ENCODE results near the gene TBPL1. TPM values are rescaled to one million over a fixed set of nuclear protein-coding genes. Genes with fewer than 3 reads are reported as not detected.

Gene TBPL1
- total and polyA plus RNA-seq, 2 of the 13 experiments (the other 11 are each of a cell fraction or from before 2014, with no cell fraction given): 25.3 to 39.3 TPM

DNA sequence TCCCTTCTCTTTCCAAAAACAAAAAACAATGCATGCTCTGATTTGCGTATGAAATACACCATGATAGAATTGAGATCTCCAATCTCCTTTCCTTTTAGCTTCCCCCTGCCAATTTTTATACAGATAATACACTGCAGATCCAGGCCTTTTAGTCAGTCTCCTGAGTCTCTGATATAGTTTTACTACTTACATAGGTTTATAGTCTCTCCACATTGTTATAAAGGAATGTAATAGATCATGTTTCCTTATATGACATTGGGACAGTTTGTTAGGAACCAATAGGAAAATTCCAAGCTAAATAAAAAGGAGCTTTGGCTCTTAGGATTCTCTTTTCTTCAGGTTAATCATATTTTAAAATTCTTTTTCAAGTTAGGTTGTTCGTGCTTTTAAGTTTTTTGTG is 36.5 kb downstream of the TBPL1 start (continued):
- TF ChIP-seq, protein P1, sequence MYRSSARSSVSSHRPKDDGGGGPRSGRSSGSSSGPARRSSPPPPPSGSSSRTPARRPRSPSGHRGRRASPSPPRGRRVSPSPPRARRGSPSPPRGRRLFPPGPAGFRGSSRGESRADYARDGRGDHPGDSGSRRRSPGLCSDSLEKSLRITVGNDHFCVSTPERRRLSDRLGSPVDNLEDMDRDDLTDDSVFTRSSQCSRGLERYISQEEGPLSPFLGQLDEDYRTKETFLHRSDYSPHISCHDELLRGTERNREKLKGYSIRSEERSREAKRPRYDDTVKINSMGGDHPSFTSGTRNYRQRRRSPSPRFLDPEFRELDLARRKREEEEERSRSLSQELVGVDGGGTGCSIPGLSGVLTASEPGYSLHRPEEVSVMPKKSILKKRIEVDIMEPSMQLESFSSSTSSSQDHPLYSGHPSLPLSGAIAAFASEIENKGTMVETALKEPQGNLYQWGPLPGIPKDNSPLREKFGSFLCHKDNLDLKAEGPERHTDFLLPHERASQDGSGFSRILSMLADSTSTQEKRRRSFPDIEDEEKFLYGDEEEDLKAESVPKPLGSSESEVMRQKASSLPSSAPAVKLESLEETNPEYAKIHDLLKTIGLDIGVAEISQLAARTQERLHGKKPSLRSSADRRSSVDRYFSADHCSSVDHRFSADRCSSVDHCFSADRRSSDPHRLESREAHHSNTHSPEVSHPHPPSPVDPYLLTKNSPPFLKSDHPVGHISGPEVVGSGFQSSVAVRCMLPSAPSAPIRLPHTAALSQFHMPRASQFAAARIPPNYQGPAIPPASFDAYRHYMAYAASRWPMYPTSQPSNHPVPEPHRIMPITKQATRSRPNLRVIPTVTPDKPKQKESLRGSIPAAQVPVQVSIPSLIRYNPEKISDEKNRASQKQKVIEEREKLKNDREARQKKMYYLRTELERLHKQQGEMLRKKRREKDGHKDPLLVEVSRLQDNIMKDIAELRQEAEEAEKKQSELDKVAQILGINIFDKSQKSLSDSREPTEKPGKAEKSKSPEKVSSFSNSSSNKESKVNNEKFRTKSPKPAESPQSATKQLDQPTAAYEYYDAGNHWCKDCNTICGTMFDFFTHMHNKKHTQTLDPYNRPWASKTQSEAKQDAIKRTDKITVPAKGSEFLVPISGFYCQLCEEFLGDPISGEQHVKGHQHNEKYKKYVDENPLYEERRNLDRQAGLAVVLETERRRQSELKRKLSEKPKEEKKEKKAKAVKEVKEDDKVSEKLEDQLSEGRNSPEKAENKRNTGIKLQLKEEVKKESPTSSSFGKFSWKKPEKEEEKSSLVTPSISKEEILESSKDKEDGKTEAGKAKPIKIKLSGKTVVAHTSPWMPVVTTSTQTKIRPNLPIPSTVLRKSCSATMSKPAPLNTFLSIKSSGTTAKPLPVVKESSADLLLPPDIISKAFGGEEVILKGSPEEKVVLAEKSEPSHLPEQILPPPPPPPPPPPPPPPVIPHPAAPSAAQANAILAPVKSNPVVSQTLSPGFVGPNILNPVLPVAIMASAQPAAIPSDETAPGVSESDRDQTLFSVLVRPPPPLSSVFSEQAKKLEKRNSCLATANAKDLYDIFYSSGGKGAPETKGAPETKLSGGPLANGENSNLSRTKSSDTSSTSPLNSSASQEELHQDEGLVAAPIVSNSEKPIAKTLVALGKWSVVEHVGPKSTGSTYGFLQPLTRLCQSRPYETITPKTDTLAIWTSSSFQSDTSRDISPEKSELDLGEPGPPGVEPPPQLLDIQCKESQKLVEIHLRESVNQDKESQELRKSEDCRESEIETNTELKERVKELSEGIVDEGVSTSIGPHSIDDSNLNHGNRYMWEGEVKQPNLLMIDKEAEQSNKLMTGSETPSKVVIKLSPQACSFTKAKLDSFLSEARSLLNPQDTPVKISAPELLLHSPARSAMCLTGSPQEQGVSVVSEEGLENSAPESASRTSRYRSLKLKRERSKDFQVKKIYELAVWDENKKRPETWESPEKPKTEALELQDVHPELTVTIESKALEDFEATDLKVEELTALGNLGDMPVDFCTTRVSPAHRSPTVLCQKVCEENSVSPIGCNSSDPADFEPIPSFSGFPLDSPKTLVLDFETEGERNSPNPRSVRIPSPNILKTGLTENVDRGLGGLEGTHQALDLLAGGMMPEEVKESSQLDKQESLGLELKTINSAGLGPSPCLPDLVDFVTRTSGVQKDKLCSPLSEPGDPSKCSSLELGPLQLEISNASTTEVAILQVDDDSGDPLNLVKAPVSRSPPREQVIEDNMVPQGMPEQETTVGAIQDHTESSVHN (CRISPR knock-in tag; IDR thresholded peaks at IDR 0.05): no peak
- TF ChIP-seq, protein P2, sequence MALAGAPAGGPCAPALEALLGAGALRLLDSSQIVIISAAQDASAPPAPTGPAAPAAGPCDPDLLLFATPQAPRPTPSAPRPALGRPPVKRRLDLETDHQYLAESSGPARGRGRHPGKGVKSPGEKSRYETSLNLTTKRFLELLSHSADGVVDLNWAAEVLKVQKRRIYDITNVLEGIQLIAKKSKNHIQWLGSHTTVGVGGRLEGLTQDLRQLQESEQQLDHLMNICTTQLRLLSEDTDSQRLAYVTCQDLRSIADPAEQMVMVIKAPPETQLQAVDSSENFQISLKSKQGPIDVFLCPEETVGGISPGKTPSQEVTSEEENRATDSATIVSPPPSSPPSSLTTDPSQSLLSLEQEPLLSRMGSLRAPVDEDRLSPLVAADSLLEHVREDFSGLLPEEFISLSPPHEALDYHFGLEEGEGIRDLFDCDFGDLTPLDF (CRISPR knock-in tag; IDR thresholded peaks at IDR 0.05): no peak
- TF ChIP-seq MAFF (IDR thresholded peaks at IDR 0.05; ENCODE audit: low read depth, low read length) (no peak), CENPX (CRISPR knock-in tag; IDR thresholded peaks at IDR 0.05) (no peak), RBFOX2 (IDR thresholded peaks at IDR 0.05; ENCODE audit: low read depth, low read length) (no peak), ZNF75D (CRISPR knock-in tag; IDR thresholded peaks at IDR 0.05; ENCODE audit: borderline replicate concordance) (no peak), TOPORS (CRISPR knock-in tag; IDR thresholded peaks at IDR 0.05) (no peak), ZNF224 (CRISPR knock-in tag; IDR thresholded peaks at IDR 0.05) (no peak), PTBP1 (IDR thresholded peaks at IDR 0.05; ENCODE audit: low read depth, low read length, poor library complexity, severe bottlenecking) (no peak), ZNF776 (CRISPR knock-in tag; IDR thresholded peaks at IDR 0.05) (no peak)
- TF ChIP-seq, protein P3, sequence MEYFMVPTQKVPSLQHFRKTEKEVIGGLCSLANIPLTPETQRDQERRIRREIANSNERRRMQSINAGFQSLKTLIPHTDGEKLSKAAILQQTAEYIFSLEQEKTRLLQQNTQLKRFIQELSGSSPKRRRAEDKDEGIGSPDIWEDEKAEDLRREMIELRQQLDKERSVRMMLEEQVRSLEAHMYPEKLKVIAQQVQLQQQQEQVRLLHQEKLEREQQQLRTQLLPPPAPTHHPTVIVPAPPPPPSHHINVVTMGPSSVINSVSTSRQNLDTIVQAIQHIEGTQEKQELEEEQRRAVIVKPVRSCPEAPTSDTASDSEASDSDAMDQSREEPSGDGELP (IDR thresholded peaks at IDR 0.05; ENCODE audit: borderline replicate concordance, low read depth): no peak
- TF ChIP-seq, protein P4, sequence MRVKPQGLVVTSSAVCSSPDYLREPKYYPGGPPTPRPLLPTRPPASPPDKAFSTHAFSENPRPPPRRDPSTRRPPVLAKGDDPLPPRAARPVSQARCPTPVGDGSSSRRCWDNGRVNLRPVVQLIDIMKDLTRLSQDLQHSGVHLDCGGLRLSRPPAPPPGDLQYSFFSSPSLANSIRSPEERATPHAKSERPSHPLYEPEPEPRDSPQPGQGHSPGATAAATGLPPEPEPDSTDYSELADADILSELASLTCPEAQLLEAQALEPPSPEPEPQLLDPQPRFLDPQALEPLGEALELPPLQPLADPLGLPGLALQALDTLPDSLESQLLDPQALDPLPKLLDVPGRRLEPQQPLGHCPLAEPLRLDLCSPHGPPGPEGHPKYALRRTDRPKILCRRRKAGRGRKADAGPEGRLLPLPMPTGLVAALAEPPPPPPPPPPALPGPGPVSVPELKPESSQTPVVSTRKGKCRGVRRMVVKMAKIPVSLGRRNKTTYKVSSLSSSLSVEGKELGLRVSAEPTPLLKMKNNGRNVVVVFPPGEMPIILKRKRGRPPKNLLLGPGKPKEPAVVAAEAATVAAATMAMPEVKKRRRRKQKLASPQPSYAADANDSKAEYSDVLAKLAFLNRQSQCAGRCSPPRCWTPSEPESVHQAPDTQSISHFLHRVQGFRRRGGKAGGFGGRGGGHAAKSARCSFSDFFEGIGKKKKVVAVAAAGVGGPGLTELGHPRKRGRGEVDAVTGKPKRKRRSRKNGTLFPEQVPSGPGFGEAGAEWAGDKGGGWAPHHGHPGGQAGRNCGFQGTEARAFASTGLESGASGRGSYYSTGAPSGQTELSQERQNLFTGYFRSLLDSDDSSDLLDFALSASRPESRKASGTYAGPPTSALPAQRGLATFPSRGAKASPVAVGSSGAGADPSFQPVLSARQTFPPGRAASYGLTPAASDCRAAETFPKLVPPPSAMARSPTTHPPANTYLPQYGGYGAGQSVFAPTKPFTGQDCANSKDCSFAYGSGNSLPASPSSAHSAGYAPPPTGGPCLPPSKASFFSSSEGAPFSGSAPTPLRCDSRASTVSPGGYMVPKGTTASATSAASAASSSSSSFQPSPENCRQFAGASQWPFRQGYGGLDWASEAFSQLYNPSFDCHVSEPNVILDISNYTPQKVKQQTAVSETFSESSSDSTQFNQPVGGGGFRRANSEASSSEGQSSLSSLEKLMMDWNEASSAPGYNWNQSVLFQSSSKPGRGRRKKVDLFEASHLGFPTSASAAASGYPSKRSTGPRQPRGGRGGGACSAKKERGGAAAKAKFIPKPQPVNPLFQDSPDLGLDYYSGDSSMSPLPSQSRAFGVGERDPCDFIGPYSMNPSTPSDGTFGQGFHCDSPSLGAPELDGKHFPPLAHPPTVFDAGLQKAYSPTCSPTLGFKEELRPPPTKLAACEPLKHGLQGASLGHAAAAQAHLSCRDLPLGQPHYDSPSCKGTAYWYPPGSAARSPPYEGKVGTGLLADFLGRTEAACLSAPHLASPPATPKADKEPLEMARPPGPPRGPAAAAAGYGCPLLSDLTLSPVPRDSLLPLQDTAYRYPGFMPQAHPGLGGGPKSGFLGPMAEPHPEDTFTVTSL (CRISPR knock-in tag; IDR thresholded peaks at IDR 0.05; ENCODE audit: borderline replicate concordance): no peak
